Upper lobe of left lung (tissue), 6 donors: ENCODE measurements around the gene TMEM62. TPM values are rescaled to one million over a fixed set of nuclear protein-coding genes. Genes with fewer than 3 reads are reported as not detected.

ENCODE experiments used
- ATAC-seq, 2 donors: fragments of 200-7000 bp; cut with Tn5 transposase; one replicate each; pipeline ENCODE4 v1.9.1; 2022; ENCODE audit warnings: mild to moderate bottlenecking in 2 of 2, moderate library complexity in 2 of 2; ENCODE audit not compliant: low FRiP score in 2 of 2
- DNase-seq, 2 donors: peaks; one replicate each; pipeline ENCODE4 v3.0.0-alpha.2; 2019 to 2020
- H3K27ac ChIP-seq, 4 donors: fragments of 200-600 bp; sonication (generic); one replicate each; pipeline ENCODE4 v1.5.1; 2016 to 2019
- H3K27me3 ChIP-seq, 4 donors: fragments of 200-600 bp; sonication (generic); one replicate each; pipeline ENCODE4 v1.5.1; 2017 to 2019
- H3K36me3 ChIP-seq, 4 donors: fragments of 200-600 bp; sonication (generic); one replicate each; pipeline ENCODE4 v1.5.1; 2016 to 2019
- H3K4me1 ChIP-seq, 4 donors: fragments of 200-600 bp; sonication (generic); one replicate each; pipeline ENCODE4 v1.5.1; 2018 to 2019
- H3K4me3 ChIP-seq, 4 donors: fragments of 200-600 bp; sonication (generic); one replicate each; pipeline ENCODE4 v1.5.1; 2017 to 2019; ENCODE audit warnings: mild to moderate bottlenecking in 2 of 4, moderate library complexity in 1 of 4
- H3K9me3 ChIP-seq, 4 donors: fragments of 200-600 bp; sonication (generic); one replicate each; pipeline ENCODE4 v1.5.1; 2018 to 2019
- CTCF ChIP-seq, 6 experiments: fragments of 450-650 bp in 4 of 6; fragments of 200-600 bp in 2 of 6; sonication (generic) in 2 of 6; IDR thresholded peaks; one replicate each; pipeline ENCODE4 v1.5.1; 2016 to 2019; ENCODE audit warnings: antibody characterized with exemption in 6 of 6
- EP300 ChIP-seq, 4 donors: sonication (generic); formaldehyde crosslinking; IDR thresholded peaks; one replicate each; pipeline ENCODE4 v1.5.1; 2017; ENCODE audit warnings: antibody characterized with exemption in 4 of 4, control low read depth in 2 of 4
- POLR2A ChIP-seq, 4 donors: fragments of 450-650 bp; IDR thresholded peaks; one replicate each; pipeline ENCODE4 v1.5.1; 2016 to 2017; ENCODE audit warnings: antibody characterized with exemption in 4 of 4, mild to moderate bottlenecking in 2 of 4
- POLR2AphosphoS5 ChIP-seq, 2 donors: sonication (generic); formaldehyde crosslinking; IDR thresholded peaks; one replicate each; pipeline ENCODE4 v1.5.1; 2017; ENCODE audit warnings: antibody characterized with exemption in 2 of 2
- WGBS, 2 donors: methylation state at CpG; one replicate each; pipeline ENCODE4 v1.1.5; 2017 to 2018; 5-methylcytosine and 5-hydroxymethylcytosine counted together
- total RNA-seq, 6 donors: library from RNA; depleted of rRNA in 4 of 6; stranded (reverse); fragments of >200 nt in 4 of 6; gene quantifications; one replicate each; pipeline versions ENCODE4 v1.1.0 to v1.2.1, GENCODE V29; 2016 to 2021
- donor health status: DM: no; HTN: no; CAD: no; lungs with moderate emphysema.
- donor health status: DM: no; HTN: yes; CAD: no; lungs with severe emphysema.

The TMEM62 gene
- total RNA-seq, 6 donors from 2014 or later = 20.9 to 45.1 (median 25.1) TPM

GRCh38 chr15:43093026-43093425 is 40.4 kb upstream of the TMEM62 start:
- 80 to 88% methylated on average over 1 of the region's 1 CpG for WGBS, 2 donors
- Histone ChIP-seq H3K9me3 (no peaks in the 10 kb centered on the region), H3K4me3 (no peak overlapping the region), H3K4me1 (peaks cover 4 to 25% (median 9%) of the 10 kb centered on the region in 4 donors), H3K27ac (no peak overlapping the region), H3K36me3 (peaks cover 0 to 17% (median 0%) of the 10 kb centered on the region in 4 donors), H3K27me3 (no peaks in the 10 kb centered on the region)
- no peak for ATAC-seq
- TF ChIP-seq POLR2A (IDR thresholded peaks at IDR 0.05) (no peak), EP300 (IDR thresholded peaks at IDR 0.05) (no peak), POLR2AphosphoS5 (IDR thresholded peaks at IDR 0.05) (no peak), CTCF (IDR thresholded peaks at IDR 0.05) (no peak)
- no peak for DNase-seq

- H3K27ac ChIP-seq = no peak overlapping the region
- H3K4me3 ChIP-seq = no peak overlapping the region
- WGBS, 2 donors = 75 to 83% methylated on average over 1 of the region's 1 CpG
- H3K9me3 ChIP-seq = no peaks in the 10 kb centered on the region
- peaks cover 0 to 22% (median 0%) of the 10 kb centered on the region in 4 donors for H3K36me3 ChIP-seq
- peaks cover 4 to 25% (median 13%) of the 10 kb centered on the region in 4 donors for H3K4me1 ChIP-seq
- no peak for DNase-seq
- ATAC-seq = no peak
- H3K27me3 ChIP-seq = no peaks in the 10 kb centered on the region
- TF ChIP-seq POLR2A (IDR thresholded peaks at IDR 0.05) (no peak), EP300 (IDR thresholded peaks at IDR 0.05) (no peak), POLR2AphosphoS5 (IDR thresholded peaks at IDR 0.05) (no peak), CTCF (IDR thresholded peaks at IDR 0.05) (no peak)
Measured at GRCh38 chr15:43094416-43095030, 38.9 kb upstream of the TMEM62 start.

GRCh38 chr15:43095243-43095642 is 38.1 kb upstream of the TMEM62 start:
- H3K36me3 ChIP-seq = peaks cover 0 to 24% (median 0%) of the 10 kb centered on the region in 4 donors
- DNase-seq = no peak
- WGBS, 2 donors = 8 to 30% methylated on average over 1 of the region's 1 CpG
- H3K4me1 ChIP-seq = peaks cover 4 to 25% (median 13%) of the 10 kb centered on the region in 4 donors
- no peak for TF ChIP-seq CTCF (IDR thresholded peaks at IDR 0.05)
- TF ChIP-seq POLR2A (IDR thresholded peaks at IDR 0.05) = no peak
- TF ChIP-seq EP300 (IDR thresholded peaks at IDR 0.05) = no peak
- TF ChIP-seq POLR2AphosphoS5 (IDR thresholded peaks at IDR 0.05) = no peak
- no peak overlapping the region for H3K4me3 ChIP-seq
- ATAC-seq = no peak
- H3K9me3 ChIP-seq = no peaks in the 10 kb centered on the region
- H3K27me3 ChIP-seq = no peaks in the 10 kb centered on the region
- no peak overlapping the region for H3K27ac ChIP-seq

- DNase-seq (no peak), ATAC-seq (no peak)
- WGBS, 2 donors = 91 to 92% methylated on average over 8 of the region's 8 CpGs
- peaks cover 4 to 25% (median 13%) of the 10 kb centered on the region in 4 donors for H3K4me1 ChIP-seq
- H3K9me3 ChIP-seq = no peaks in the 10 kb centered on the region
- peaks cover 0 to 29% (median 0%) of the 10 kb centered on the region in 4 donors for H3K36me3 ChIP-seq
- H3K27me3 ChIP-seq = no peaks in the 10 kb centered on the region
- TF ChIP-seq POLR2A (IDR thresholded peaks at IDR 0.05) = no peak
- TF ChIP-seq CTCF (IDR thresholded peaks at IDR 0.05) = no peak
- TF ChIP-seq EP300 (IDR thresholded peaks at IDR 0.05) = no peak
- TF ChIP-seq POLR2AphosphoS5 (IDR thresholded peaks at IDR 0.05) = no peak
- no peak overlapping the region for H3K4me3 ChIP-seq
- no peak overlapping the region for H3K27ac ChIP-seq
Measured at GRCh38 chr15:43095708-43096347, 37.6 kb upstream of the TMEM62 start.
